Peyer's patch (tissue), 4 donors: ENCODE measurements around the gene PFKFB3.

ENCODE experiments used
- CTCF ChIP-seq, 6 experiments: fragments of 450-650 bp in 4 of 6; fragments of 200-600 bp in 2 of 6; sonication (generic) in 1 of 6; IDR thresholded peaks; one replicate each; pipeline ENCODE4 v1.5.1; 2017 to 2019; ENCODE audit warnings: antibody characterized with exemption in 6 of 6, mild to moderate bottlenecking in 3 of 6, moderate library complexity in 1 of 6
- POLR2A ChIP-seq, 2 donors: fragments of 450-650 bp; IDR thresholded peaks; one replicate each; pipeline ENCODE4 v1.5.1; 2017; ENCODE audit warnings: antibody characterized with exemption in 2 of 2, mild to moderate bottlenecking in 2 of 2, moderate library complexity in 2 of 2

- TF ChIP-seq CTCF (IDR thresholded peaks at IDR 0.05), result no peak
- TF ChIP-seq POLR2A (IDR thresholded peaks at IDR 0.05), result no peak
Observed at GRCh38 chr10:6272126-6272525, 69.4 kb downstream of the PFKFB3 start.
